Germinal center (tissue), 1 donor: ENCODE measurements around the gene USP24.

Source experiments
- DNase-seq: peaks from one replicate; pipeline ENCODE4 v3.0.0; 2012; ENCODE audit warnings: mixed read lengths, low spot score

The USP24 gene

DNA sequence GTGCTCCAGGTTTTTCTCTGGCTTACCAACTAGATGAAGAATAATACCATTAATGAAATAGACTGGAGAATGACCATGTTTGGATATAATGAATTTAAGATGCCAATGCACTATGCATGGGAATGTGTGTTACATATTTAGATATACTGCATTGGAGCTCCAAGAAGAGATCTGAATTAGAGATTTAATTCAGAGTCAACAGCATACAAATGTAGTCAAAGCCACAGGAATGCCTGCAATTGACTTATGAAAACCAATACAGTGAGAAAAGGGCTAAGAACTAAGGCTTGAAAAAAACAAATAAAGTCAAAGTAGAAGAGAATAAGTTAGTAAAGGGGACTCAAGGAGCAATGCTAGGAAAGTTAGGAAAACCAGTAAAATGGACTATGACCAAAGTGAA is 59.1 kb downstream of the USP24 start:
- DNase-seq, result no peak

DNA sequence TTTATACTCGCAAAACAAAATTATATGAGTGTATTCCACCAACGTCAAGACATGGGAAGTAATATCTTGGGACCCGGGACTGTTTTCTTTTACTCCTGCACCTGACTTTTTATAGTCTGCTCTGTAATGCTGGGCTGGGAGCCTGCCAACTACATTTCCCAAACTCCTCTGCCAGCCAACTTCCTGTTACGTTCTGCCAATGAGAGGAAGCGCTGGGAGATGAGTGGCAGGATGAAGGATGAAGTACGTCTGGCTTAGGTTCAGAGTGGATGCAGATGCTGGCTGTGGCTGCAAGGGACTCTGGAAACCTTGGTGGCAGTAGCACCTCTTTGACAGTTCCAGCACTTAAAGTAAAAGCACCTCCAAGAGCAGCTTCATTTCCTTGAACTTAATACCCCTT is 59.6 kb downstream of the USP24 start:
- no peak for DNase-seq

DNA sequence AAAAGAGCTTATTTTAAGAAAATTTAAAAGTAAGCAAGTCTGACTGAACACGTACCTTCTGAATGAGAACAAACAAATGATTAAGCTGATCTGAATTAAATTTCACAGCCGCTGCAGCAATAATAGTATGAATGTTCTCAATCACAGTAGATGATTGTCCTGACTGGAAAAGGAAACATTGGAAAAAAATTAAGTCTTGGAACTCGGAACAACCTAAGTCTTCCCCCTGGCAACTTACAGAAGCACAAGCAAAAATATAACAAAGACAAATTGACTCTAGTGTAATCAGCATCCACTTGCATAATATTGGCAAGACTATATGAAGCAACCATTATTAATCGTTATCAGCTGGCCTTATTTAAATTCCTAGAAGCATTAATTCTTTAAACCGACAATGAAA is 60.5 kb downstream of the USP24 start:
- no peak for DNase-seq

DNA sequence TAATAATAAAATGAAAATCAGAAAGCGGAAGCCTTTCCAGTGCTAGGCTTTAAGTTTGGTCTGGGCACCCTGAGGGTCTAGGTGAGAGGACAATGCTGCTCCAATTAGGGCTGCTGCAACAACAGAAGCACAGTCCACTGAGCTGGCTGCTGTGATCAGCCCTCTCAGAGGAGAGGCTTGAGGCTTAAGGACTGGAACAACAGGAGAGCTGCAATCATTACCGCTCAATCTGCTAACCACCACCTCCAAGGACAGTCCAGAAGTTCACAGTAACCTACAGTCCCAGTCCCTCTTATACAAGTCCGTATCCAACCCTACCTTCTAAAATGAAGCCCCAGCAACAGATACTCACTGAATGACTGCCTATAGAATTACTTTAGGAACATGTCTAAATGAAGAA is 62.1 kb downstream of the USP24 start:
- no peak for DNase-seq

DNA sequence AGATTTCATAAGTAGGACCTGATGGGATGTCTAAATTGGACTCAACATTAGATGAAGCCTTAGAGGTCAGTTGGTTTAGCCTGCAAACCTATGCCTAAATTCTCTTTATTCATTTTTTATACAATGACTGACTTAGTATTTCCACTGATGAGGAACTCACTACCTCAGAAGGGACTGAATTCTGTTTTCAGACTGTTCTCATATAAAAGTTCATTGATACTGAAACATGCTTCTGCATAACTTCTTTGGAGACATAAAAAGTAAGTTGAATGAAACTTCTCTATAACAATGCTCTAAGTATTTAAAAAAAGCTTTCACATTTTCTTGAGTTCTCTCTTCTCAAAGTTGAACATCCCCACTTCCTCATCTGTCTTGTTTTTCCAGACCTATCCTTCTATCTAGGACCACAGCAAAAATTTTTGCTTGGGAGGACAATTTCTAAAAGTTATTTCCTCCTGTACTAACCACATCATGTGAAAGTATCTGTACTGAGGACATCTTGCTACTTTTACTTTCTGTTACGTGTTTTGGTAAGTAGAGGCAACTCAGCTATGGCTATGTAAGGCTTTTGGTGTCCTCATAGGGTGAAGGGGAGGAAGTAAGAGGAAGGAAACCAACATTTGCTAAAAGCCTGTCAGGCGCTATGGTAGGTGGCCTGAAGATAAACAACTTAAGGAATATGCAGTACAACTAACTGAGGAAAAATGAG is 64.1 kb downstream of the USP24 start:
- no peak for DNase-seq

DNA sequence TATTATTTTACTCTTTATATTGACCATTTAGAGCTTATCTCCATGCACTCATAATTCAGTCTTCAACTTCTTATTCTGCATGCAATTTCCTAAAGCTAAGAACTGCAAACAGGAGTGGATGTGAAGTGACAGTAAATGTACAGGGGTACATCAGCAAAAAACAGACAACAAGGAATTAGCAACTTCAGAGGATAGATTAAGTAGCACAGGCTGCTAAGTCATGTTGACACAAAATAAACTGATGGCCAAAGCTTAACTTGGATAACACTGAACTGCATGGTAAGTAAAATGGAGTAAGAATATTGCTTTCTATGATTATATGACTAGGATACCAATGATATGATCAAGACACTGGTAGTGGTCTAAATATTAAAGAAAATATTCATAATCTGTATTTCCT is 66.5 kb downstream of the USP24 start:
- no peak for DNase-seq

GRCh38 chr1:55147524-55147923 is 67.6 kb downstream of the USP24 start:
- no peak for DNase-seq

DNA sequence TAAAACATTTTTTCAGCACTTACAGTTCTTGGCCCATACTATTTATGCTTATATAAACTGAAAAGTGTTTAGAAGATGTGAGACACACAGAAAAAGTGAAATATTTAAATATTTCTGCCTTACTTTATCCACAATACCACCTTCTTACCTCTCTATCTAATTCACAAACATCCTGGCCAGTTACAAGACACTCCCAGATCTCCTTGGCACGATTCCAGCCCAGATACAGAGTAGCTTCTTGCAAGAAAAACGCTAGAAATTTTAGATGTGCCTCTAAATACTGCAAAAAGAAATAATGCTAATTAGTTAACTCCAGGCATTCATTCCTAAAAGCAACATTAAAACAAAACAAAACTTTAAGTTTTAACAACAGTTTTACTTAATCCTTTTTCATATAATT is 68.4 kb downstream of the USP24 start:
- DNase-seq, result no peak

GRCh38 chr1:55144886-55145285 is 70.3 kb downstream of the USP24 start:
- no peak for DNase-seq

DNA sequence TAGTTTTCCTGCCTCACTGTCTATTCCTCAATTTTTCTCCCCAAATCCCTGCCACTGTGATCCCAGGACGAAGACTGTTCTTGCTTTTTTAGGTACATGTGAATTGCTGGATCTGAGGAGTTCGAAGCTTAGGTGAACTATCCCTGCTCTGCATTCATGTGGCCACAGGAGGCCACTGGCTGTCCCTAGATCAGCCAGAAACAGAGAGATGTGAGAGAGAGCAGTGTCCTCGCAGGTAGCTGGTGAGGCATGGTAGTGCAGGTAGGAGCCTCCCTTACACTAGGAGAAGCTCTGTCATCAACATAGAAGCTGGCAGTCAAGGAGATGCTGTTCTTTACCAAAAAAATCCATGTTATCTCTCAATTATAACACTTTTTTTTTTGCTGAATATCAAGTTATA is 71.5 kb downstream of the USP24 start:
- no peak for DNase-seq

DNA sequence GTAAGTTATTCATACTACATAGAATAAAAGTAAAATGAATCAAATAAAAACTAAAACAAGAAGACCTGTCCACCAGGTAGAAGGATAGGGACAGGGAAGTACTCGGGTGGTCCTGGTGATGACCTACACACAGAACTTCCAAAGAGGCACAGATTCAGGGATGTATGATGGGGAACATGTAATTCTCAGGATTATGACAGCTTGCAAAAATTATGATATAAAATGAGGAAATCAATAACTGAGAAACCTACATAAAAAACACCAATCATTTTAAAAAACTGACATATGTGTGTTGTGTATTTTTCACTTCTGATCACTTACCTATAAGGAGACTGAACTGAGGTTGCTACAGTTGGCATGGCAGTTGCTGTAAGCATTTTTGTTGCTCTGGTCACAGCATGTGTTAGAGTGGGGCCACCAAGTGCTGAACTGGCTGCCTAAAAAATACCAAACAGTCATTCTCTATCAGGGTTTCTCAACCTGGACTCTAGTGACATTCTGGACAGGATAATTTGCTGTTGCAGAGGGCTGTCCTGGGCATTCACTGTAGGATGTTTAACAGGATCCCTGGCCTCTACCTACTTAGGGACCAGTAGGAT is 73.8 kb downstream of the USP24 start:
- no peak for DNase-seq

DNA sequence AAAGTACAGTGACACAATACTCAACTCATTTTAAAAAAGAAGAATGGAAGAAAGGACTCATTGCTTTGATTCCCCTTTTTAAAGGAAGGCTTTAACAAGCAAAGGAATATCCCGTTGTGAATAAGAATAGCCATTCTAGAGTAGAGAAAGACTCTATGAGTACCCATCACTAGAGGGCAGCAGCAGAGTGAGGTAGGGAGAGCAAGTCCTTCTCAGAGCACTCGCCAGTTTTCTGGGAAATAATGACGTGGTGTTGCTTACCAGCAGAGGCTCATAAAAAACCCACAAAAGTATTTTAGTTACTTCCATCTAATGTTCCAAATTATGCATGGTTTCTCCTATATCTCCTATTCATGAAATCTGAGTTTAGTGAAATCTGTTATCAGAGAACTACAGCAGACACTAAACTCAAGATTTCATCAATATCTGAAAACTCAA is 74.6 kb downstream of the USP24 start:
- peak; percentile 65 for DNase-seq

DNA sequence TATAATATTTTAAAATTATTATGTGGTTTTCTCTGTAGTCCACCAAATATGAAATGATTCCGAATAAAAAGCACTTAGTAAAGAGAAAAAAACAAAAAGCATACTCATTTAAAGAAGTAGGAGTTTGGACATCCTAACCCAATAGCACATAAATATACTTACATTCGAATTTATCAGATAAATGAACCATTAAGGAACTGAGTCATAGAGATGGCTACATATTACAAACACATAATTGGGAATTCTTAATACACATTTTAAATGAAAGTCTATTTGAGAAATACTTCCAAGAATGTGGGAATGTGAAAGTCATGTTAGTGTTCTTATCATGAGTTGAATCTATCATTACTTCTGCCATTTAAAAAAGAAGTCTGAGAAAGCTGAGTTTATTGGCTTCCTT is 75.0 kb downstream of the USP24 start:
- DNase-seq, result no peak

DNA sequence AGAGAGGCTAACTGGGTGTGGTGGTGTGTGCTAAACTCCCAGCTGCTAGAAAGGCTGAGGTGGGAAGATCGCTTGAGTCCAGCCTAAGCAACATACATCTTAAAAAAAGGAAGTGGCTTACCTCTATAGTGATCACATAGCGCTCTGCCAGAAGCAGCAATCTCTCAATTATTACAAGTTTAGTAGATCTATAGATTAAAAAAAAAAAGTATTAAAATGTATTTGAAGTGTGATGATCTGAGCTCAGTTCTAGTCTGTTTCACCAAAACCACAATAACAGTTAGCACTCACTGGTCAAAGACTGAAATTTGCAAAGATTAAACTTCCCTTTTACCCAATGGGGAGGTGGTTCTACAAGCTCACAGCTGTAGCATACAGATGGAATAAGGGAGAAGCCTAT is 76.3 kb downstream of the USP24 start:
- no peak for DNase-seq

- no peak for DNase-seq
Observed at GRCh38 chr1:55134152-55134808, 80.9 kb downstream of the USP24 start.

GRCh38 chr1:55131801-55132200 is 83.4 kb downstream of the USP24 start:
- no peak for DNase-seq

GRCh38 chr1:55131218-55131617 is 83.9 kb downstream of the USP24 start:
- DNase-seq, result no peak

DNA sequence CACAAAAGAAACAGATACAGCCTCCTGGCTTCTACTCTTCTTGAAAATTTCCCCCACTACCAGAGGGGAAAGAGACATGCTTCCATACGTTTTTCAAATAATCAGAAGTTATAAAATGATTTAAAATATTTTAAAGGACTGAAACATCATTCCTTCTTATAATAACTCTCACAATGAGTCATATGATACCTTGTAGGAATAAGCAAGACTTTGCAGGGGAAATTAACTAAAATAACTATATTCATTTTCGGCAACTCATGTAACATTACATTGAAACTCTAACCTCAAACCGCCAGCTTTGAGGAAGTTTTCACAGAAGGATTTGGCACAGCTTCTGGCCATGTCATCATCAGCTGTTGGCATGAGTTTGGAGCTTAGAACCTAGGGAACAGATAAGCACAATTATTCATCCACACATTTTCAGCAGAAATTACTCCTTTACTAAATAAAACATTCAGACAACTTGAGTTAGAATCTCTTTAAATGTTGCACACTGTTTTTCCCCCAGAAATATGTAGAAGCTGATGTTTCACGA is 85.9 kb downstream of the USP24 start:
- DNase-seq, result no peak

- no peak for DNase-seq
Observed at GRCh38 chr1:55128418-55128995, 86.7 kb downstream of the USP24 start.

- DNase-seq, result no peak
Observed at GRCh38 chr1:55127827-55128343, 87.3 kb downstream of the USP24 start.

DNA sequence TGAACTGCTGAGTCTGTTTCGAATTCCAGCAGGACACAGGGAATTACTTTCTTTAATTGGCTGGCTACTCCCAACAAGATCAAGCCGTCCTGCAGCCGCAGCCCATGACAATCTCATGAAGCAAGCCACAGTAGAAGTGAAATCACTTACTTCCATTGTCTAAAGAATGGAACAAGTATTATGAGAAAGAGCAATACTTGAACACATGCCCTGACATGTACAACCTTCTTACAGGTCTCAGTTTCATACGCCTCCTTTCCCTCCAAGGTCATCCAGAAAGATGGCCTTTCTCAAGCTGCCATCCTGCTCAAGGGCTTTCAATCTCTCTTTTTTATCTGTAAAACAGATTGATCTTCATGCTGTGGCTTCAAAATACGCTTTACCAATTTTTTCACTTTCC is 90.7 kb downstream of the USP24 start:
- DNase-seq, result no peak

- no peak for DNase-seq
Observed at GRCh38 chr1:55120538-55120937, 94.6 kb downstream of the USP24 start.
